A549 (cell line): ENCODE measurements around the gene SUPT4H1. TPM values are rescaled to one million over a fixed set of nuclear protein-coding genes. Genes with fewer than 3 reads are reported as not detected.

ENCODE experiments used
- ATAC-seq, 2 experiments: fragments of 200-7000 bp in 1 of 2; fragments of >200 bp in 1 of 2; cut with Nextera tagmentation in 1 of 2; cut with Tn5 transposase in 1 of 2; 3 replicates each; pipeline versions ENCODE4 v1.8.0 to v1.9.1; 2018 to 2020; ENCODE audit warnings: mild to moderate bottlenecking in 1 of 2, moderate library complexity in 1 of 2
- CTCF ChIA-PET: fragments of 300-600 bp; sonication (Branson Sonifier 250); formaldehyde crosslinking; extraction: SDS; loops from one replicate; lab custom pipeline; 2021; ENCODE audit warnings: antibody characterized with exemption, inconsistent platforms; lab: Yijun Ruan, JAX
- POLR2A ChIA-PET: fragments of 350-600 bp; formaldehyde crosslinking; extraction: SDS; loops from one replicate; lab custom pipeline; 2021; ENCODE audit warnings: antibody characterized with exemption, inconsistent platforms; lab: Yijun Ruan, JAX
- DNase-seq, 2 experiments: peaks; one replicate each; pipeline versions ENCODE4 v3.0.0 to v3.0.0-alpha.2; 2011 to 2016; ENCODE audit warnings: low read depth in 1 of 2, low spot score in 1 of 2
- FAIRE-seq: peaks from 2 replicates; lab custom pipeline; 2011; peaks lifted over from hg19 to GRCh38; lab: Jason Lieb, UNC
- H3K27ac ChIP-seq, 2 experiments: fragments of >200 bp; sonication (Bioruptor Twin); formaldehyde crosslinking; 3 replicates each; pipeline ENCODE4 v1.5.1; 2016 to 2017
- H3K4me1 ChIP-seq: fragments of >200 bp; sonication (Bioruptor Twin); formaldehyde crosslinking; 3 replicates; pipeline ENCODE4 v1.6.1; 2016
- H3K4me2 ChIP-seq: fragments of >200 bp; sonication (Bioruptor Twin); formaldehyde crosslinking; 3 replicates; pipeline ENCODE4 v1.6.1; 2016
- H3K4me3 ChIP-seq: fragments of >200 bp; sonication (Bioruptor Twin); formaldehyde crosslinking; 3 replicates; pipeline ENCODE4 v1.5.1; 2016
- H3K9me3 ChIP-seq: fragments of >200 bp; sonication (Bioruptor Twin); formaldehyde crosslinking; 3 replicates; pipeline ENCODE4 v1.6.1; 2016
- BHLHE40 ChIP-seq: IDR thresholded peaks from 2 replicates; pipeline ENCODE4 v1.6.1; 2012; ENCODE audit warnings: low read depth, low read length, inconsistent platforms
- CEBPB ChIP-seq, 2 experiments: fragments of >200 bp in 1 of 2; sonication (Bioruptor Twin) in 1 of 2; formaldehyde crosslinking in 1 of 2; IDR thresholded peaks; 2 replicates each; pipeline ENCODE4 v1.6.1; 2012 to 2016
- CHD2 ChIP-seq: fragments of 150-350 bp; IDR thresholded peaks from 2 replicates; pipeline ENCODE4 v1.6.1; 2014; ENCODE audit warnings: low read length; ENCODE audit not compliant: partially characterized antibody
- CHD4 ChIP-seq: fragments of 200-600 bp; sonication (generic); IDR thresholded peaks from 2 replicates; pipeline ENCODE4 v1.6.1; 2016; ENCODE audit warnings: antibody characterized with exemption, mild to moderate bottlenecking, borderline replicate concordance
- CTCF ChIP-seq: fragments of >200 bp; sonication (Bioruptor Twin); formaldehyde crosslinking; IDR thresholded peaks from 3 replicates; pipeline ENCODE4 v1.5.1; 2016
- EHF ChIP-seq: fragments of 250-450 bp; sonication (Bioruptor Pico); IDR thresholded peaks from 2 replicates; pipeline ENCODE4 v1.5.0; 2020; ENCODE audit warnings: mild to moderate bottlenecking
- ESRRA ChIP-seq: fragments of 150-350 bp; IDR thresholded peaks from 2 replicates; pipeline ENCODE4 v1.6.1; 2014; ENCODE audit warnings: mild to moderate bottlenecking, low read length, borderline replicate concordance
- FOSB ChIP-seq: fragments of 250-450 bp; sonication (Bioruptor Pico); IDR thresholded peaks from 2 replicates; pipeline ENCODE4 v1.5.0; 2020; ENCODE audit warnings: mild to moderate bottlenecking, moderate library complexity
- HDAC2 ChIP-seq: fragments of 200-600 bp; sonication (generic); IDR thresholded peaks from 2 replicates; pipeline ENCODE4 v1.6.1; 2016
- HOXA7 ChIP-seq: fragments of 250-450 bp; sonication (Bioruptor Pico); IDR thresholded peaks from 2 replicates; pipeline ENCODE4 v1.5.0; 2020; ENCODE audit warnings: mild to moderate bottlenecking, moderate library complexity
- HOXB5 ChIP-seq: fragments of 250-450 bp; sonication (Bioruptor Pico); IDR thresholded peaks from 2 replicates; pipeline ENCODE4 v1.5.0; 2020; ENCODE audit warnings: mild to moderate bottlenecking, moderate library complexity
- JUN ChIP-seq, 2 experiments: fragments of >200 bp; sonication (Bioruptor Twin); formaldehyde crosslinking; IDR thresholded peaks; 2 replicates in 1 of 2; 3 replicates in 1 of 2; pipeline ENCODE4 v1.6.1; 2016 to 2017
- KDM5A ChIP-seq: fragments of 200-600 bp; sonication (generic); IDR thresholded peaks from 2 replicates; pipeline ENCODE4 v1.6.1; 2016; ENCODE audit warnings: antibody characterized with exemption, mild to moderate bottlenecking
- PBX3 ChIP-seq: IDR thresholded peaks from 2 replicates; pipeline ENCODE4 v1.6.1; 2012
- RCOR1 ChIP-seq: fragments of 150-350 bp; IDR thresholded peaks from 2 replicates; pipeline ENCODE4 v1.6.1; 2014; ENCODE audit warnings: antibody characterized with exemption, low read length, low read depth
- TP53 ChIP-seq: fragments of 250-450 bp; sonication (Bioruptor Pico); IDR thresholded peaks from 2 replicates; pipeline ENCODE4 v1.5.0; 2021; ENCODE audit warnings: mild to moderate bottlenecking, moderate library complexity
- ZC3H11A ChIP-seq: fragments of 450-650 bp; IDR thresholded peaks from 2 replicates; pipeline ENCODE4 v1.6.1; 2014; ENCODE audit warnings: antibody characterized with exemption, mild to moderate bottlenecking
- ZNF302 ChIP-seq: fragments of 250-450 bp; sonication (Bioruptor Pico); IDR thresholded peaks from 2 replicates; pipeline ENCODE4 v1.9.0; 2021; ENCODE audit warnings: inconsistent platforms, mild to moderate bottlenecking, moderate library complexity
- WGBS: methylation state at CpG from one replicate; pipeline ENCODE4 v1.1.6; 2017; ENCODE audit errors: missing lambda C conversion rate; 5-methylcytosine and 5-hydroxymethylcytosine counted together
- polyA plus RNA-seq, 4 experiments: library from polyadenylated mRNA; depleted of rRNA in 3 of 4; stranded (reverse); fragments of >200 nt; fragmentation: RNase III in 1 of 4; extraction: RNeasy Plus Mini Kit Qiagen cat#74134 plus additional on column Dnase treatment in 1 of 4; gene quantifications; 2 replicates in 3 of 4; 3 replicates in 1 of 4; pipeline ENCODE4 v1.2.3, GENCODE V29; 2011 to 2017
- TF ChIP-seq, protein P1 (sequence below): fragments of 250-450 bp; sonication (Bioruptor Pico); IDR thresholded peaks from 2 replicates; pipeline ENCODE4 v1.5.0; 2020; ENCODE audit warnings: low read depth, mild to moderate bottlenecking, moderate library complexity
- TF ChIP-seq, protein P2 (sequence below): fragments of 450-650 bp; IDR thresholded peaks from 2 replicates; pipeline ENCODE4 v1.6.1; 2014; ENCODE audit warnings: antibody characterized with exemption
- TF ChIP-seq, protein P3 (sequence below): fragments of 250-450 bp; sonication (Bioruptor Pico); IDR thresholded peaks from 2 replicates; pipeline ENCODE4 v1.5.0; 2021; ENCODE audit warnings: mild to moderate bottlenecking, moderate library complexity, borderline replicate concordance
- TF ChIP-seq, protein P4 (sequence below): fragments of >200 bp; sonication (Bioruptor Twin); formaldehyde crosslinking; IDR thresholded peaks from 3 replicates; pipeline ENCODE4 v1.6.1; 2016

SUPT4H1 gene
- polyA plus RNA-seq, 2 of the 4 experiments (the other 2 are of a cell fraction) = 123 to 241 TPM

DNA sequence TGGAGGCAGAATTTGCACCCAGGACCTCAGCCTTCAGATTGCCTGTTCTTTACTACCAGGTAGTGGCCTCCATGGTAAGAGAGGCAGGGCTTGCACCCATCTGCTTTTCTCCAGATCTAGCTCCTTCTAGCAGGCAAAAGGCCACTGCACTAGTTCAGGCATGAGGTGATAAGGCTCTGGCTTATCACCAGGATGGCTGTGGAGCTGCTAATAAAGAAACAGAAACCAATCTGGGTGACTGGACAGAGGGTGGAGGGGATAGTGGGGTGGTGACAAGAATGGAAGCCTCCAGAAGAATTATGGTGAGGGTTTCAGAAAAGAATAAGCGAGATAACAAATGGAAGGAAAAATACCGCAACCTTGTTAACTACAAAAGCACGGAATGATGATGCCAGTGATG lies 15.5 kb upstream of the SUPT4H1 start (continued):
- TF ChIP-seq CTCF (no peak), RCOR1 (no peak), HDAC2 (no peak), TP53 (CRISPR knock-in tag) (no peak), ZNF302 (CRISPR knock-in tag) (no peak), HOXA7 (CRISPR knock-in tag) (no peak), FOSB (CRISPR knock-in tag) (no peak), KDM5A (no peak)
- TF ChIP-seq, protein P1, sequence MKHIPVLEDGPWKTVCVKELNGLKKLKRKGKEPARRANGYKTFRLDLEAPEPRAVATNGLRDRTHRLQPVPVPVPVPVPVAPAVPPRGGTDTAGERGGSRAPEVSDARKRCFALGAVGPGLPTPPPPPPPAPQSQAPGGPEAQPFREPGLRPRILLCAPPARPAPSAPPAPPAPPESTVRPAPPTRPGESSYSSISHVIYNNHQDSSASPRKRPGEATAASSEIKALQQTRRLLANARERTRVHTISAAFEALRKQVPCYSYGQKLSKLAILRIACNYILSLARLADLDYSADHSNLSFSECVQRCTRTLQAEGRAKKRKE = no peak

- ChIA-PET POLR2A (interaction anchor here (0.9 kb wide), 1 partner anchor 14 kb away, joined by 3 read pairs; the partner anchor contains the start of gene SUPT4H1), CTCF (interaction anchor here (0.5 to 2.8 kb wide), 5 partner anchors 12 to 81 kb away, joined by 3 to 10 read pairs (median 4); no protein-coding TSS in a partner anchor)
- no peaks in the 10 kb centered on the region for H3K9me3 ChIP-seq
- DNase-seq (no peak), FAIRE-seq (no peak), ATAC-seq (no peak)
- no peak overlapping the region for H3K4me3 ChIP-seq
- H3K27ac ChIP-seq = 0 out of 6 replicates have a peak overlapping the region, but pooled peaks of 1 of the 2 experiments have one; percentile 14
- H3K4me2 ChIP-seq = no peak overlapping the region
- peaks cover 21% of the 10 kb centered on the region for H3K4me1 ChIP-seq
- WGBS = 63% methylated on average over 5 of the region's 5 CpGs
- TF ChIP-seq CEBPB (IDR thresholded peaks at IDR 0.05) = no peak
- no peak for TF ChIP-seq ZC3H11A
- TF ChIP-seq, protein P2, sequence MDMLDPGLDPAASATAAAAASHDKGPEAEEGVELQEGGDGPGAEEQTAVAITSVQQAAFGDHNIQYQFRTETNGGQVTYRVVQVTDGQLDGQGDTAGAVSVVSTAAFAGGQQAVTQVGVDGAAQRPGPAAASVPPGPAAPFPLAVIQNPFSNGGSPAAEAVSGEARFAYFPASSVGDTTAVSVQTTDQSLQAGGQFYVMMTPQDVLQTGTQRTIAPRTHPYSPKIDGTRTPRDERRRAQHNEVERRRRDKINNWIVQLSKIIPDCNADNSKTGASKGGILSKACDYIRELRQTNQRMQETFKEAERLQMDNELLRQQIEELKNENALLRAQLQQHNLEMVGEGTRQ = no peak
- TF ChIP-seq PBX3 = no peak
- TF ChIP-seq, protein P1 = no peak
- no peak for TF ChIP-seq CHD2
- no peak for TF ChIP-seq TP53 (CRISPR knock-in tag)
- TF ChIP-seq EHF (CRISPR knock-in tag) = no peak
- TF ChIP-seq KDM5A = no peak
- TF ChIP-seq, protein P3, sequence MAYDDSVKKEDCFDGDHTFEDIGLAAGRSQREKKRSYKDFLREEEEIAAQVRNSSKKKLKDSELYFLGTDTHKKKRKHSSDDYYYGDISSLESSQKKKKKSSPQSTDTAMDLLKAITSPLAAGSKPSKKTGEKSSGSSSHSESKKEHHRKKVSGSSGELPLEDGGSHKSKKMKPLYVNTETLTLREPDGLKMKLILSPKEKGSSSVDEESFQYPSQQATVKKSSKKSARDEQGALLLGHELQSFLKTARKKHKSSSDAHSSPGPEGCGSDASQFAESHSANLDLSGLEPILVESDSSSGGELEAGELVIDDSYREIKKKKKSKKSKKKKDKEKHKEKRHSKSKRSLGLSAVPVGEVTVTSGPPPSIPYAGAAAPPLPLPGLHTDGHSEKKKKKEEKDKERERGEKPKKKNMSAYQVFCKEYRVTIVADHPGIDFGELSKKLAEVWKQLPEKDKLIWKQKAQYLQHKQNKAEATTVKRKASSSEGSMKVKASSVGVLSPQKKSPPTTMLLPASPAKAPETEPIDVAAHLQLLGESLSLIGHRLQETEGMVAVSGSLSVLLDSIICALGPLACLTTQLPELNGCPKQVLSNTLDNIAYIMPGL (CRISPR knock-in tag) = no peak
- no peak for TF ChIP-seq ESRRA
- TF ChIP-seq BHLHE40 = no peak
- TF ChIP-seq HOXB5 = no peak
- TF ChIP-seq ZNF302 (CRISPR knock-in tag) = no peak
- TF ChIP-seq HDAC2 = no peak
- TF ChIP-seq, protein P4, sequence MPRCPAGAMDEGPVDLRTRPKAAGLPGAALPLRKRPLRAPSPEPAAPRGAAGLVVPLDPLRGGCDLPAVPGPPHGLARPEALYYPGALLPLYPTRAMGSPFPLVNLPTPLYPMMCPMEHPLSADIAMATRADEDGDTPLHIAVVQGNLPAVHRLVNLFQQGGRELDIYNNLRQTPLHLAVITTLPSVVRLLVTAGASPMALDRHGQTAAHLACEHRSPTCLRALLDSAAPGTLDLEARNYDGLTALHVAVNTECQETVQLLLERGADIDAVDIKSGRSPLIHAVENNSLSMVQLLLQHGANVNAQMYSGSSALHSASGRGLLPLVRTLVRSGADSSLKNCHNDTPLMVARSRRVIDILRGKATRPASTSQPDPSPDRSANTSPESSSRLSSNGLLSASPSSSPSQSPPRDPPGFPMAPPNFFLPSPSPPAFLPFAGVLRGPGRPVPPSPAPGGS = no peak
- no peak for TF ChIP-seq JUN (IDR thresholded peaks at IDR 0.05)
- TF ChIP-seq CHD4 = no peak
These were observed 14.1 kb upstream of the SUPT4H1 start for GRCh38 chr17:58365980-58366595.
